ENCODE data around the gene ANKRD11.

The ANKRD11 gene

GRCh38 chr16:89291776-89292175 is 198.6 kb downstream of the ANKRD11 start:
- peaks cover 24% of the 10 kb centered on the region; the same call in 1 of the 2 replicates for H3K79me2 ChIP-seq (ENCODE audit: insufficient read depth, low read depth)
- peaks cover 9% of the 10 kb centered on the region; the same call in 1 of the 2 replicates for H4K20me1 ChIP-seq (ENCODE audit: insufficient read depth)
- H3K4me3 ChIP-seq (IDR thresholded peaks at IDR 0.05; ENCODE audit: insufficient read depth, low read depth, low read length) = no peak overlapping the region

DNA sequence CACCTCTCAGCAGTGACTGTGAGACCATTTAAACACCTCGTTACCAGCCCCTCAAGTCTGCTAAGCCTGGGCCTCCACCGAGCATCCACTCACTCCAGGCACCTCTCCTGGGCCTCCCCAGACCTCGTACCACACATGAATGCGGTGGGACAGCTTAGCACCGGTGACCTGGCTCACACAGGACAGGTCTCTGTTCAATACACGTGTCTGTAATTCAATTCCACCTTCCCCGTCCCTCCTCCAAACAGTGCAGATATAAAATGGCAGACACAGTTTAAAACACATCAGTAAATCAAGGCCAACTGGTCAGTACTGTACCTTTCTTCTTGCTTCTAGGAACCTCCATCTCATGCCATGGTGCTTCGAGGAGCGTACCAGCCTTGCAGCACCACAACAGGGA is 199.0 kb downstream of the ANKRD11 start:
- no peak for TF ChIP-seq CTCF (conservative IDR thresholded peaks at IDR 0.05; ENCODE audit: low read depth, low read length)
- H4K20me1 ChIP-seq (ENCODE audit: insufficient read depth) = peaks cover 5% of the 10 kb centered on the region; the same call in 1 of the 2 replicates
- no peak overlapping the region for H3K4me3 ChIP-seq (IDR thresholded peaks at IDR 0.05; ENCODE audit: insufficient read depth, low read depth, low read length)
- H3K27ac ChIP-seq = no peak overlapping the region
- no peak overlapping the region for H2AFZ ChIP-seq (ENCODE audit: low read depth)
- H3K79me2 ChIP-seq (ENCODE audit: insufficient read depth, low read depth) = peaks cover 21% of the 10 kb centered on the region; the same call in 1 of the 2 replicates
- H3K9ac ChIP-seq = no peak overlapping the region
- peaks cover 5% of the 10 kb centered on the region; the same call in 1 of the 2 replicates for H3K36me3 ChIP-seq (ENCODE audit: insufficient read depth)
- H3K4me1 ChIP-seq (ENCODE audit: low read depth, poor library complexity, severe bottlenecking) = peaks cover 10% of the 10 kb centered on the region
- no peaks in the 10 kb centered on the region for H3K27me3 ChIP-seq (ENCODE audit: insufficient read depth, low read depth)
- no peak overlapping the region for H3K4me2 ChIP-seq

More at GRCh38 chr16:89291776-89292175, 198.6 kb downstream of the ANKRD11 start:
- H2AFZ ChIP-seq (ENCODE audit: low read depth) = no peak overlapping the region
- H3K27ac ChIP-seq = no peak overlapping the region
- no peak overlapping the region for H3K9ac ChIP-seq
- no peak for TF ChIP-seq CTCF (conservative IDR thresholded peaks at IDR 0.05; ENCODE audit: low read depth, low read length)
- H3K36me3 ChIP-seq (ENCODE audit: insufficient read depth) = peaks cover under 1% of the 10 kb centered on the region; the same call in 1 of the 2 replicates
- H3K4me2 ChIP-seq = no peak overlapping the region
- H3K4me1 ChIP-seq (ENCODE audit: low read depth, poor library complexity, severe bottlenecking) = peaks cover 10% of the 10 kb centered on the region
- no peaks in the 10 kb centered on the region for H3K27me3 ChIP-seq (ENCODE audit: insufficient read depth, low read depth)

- H3K4me2 ChIP-seq = no peak overlapping the region
- H4K20me1 ChIP-seq (ENCODE audit: insufficient read depth) = 0 out of 2 replicates have a peak, but pooled peaks cover 4% of the 10 kb centered on the region
- no peak for TF ChIP-seq CTCF (conservative IDR thresholded peaks at IDR 0.05; ENCODE audit: low read depth, low read length)
- no peak overlapping the region for H3K9ac ChIP-seq
- H3K27me3 ChIP-seq (ENCODE audit: insufficient read depth, low read depth) = no peaks in the 10 kb centered on the region
- H3K79me2 ChIP-seq (ENCODE audit: insufficient read depth, low read depth) = peaks cover 17% of the 10 kb centered on the region; the same call in 1 of the 2 replicates
- H3K27ac ChIP-seq = no peak overlapping the region
- H2AFZ ChIP-seq (ENCODE audit: low read depth) = no peak overlapping the region
- no peak overlapping the region for H3K4me3 ChIP-seq (IDR thresholded peaks at IDR 0.05; ENCODE audit: insufficient read depth, low read depth, low read length)
- H3K4me1 ChIP-seq (ENCODE audit: low read depth, poor library complexity, severe bottlenecking) = peaks cover 10% of the 10 kb centered on the region
- peaks cover 8% of the 10 kb centered on the region; the same call in 1 of the 2 replicates for H3K36me3 ChIP-seq (ENCODE audit: insufficient read depth)
Measured at GRCh38 chr16:89290887-89291286, 199.5 kb downstream of the ANKRD11 start.

DNA sequence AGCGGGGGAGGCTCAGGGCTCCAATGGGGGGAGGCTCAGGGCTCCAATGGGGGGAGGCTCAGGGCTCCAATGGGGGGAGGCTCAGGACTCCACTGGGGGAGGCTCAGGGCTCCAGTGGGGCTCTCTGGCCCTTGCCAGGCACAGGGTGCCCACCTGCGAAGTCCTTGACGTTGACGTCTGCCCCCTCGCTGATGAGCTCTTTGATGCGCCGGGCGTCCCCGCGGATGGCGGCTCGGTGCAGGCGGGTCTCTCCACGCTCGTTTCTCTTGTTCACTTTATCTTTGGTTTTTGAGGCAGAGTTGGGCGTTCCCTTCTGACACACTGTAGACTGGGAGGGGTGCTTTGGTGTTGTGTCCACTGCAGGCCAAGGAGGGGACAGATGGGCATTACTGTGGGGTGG is 199.9 kb downstream of the ANKRD11 start:
- Histone ChIP-seq H3K4me3 (IDR thresholded peaks at IDR 0.05; ENCODE audit: insufficient read depth, low read depth, low read length) (no peak overlapping the region), H3K4me1 (ENCODE audit: low read depth, poor library complexity, severe bottlenecking) (peaks cover 10% of the 10 kb centered on the region), H4K20me1 (ENCODE audit: insufficient read depth) (0 out of 2 replicates have a peak, but pooled peaks cover 4% of the 10 kb centered on the region), H3K4me2 (no peak overlapping the region), H3K9ac (no peak overlapping the region), H3K27ac (no peak overlapping the region), H3K79me2 (ENCODE audit: insufficient read depth, low read depth) (peaks cover 17% of the 10 kb centered on the region; the same call in 1 of the 2 replicates), H3K36me3 (ENCODE audit: insufficient read depth) (peaks cover 8% of the 10 kb centered on the region; the same call in 1 of the 2 replicates), H2AFZ (ENCODE audit: low read depth) (no peak overlapping the region), H3K27me3 (ENCODE audit: insufficient read depth, low read depth) (no peaks in the 10 kb centered on the region)
- no peak for TF ChIP-seq CTCF (conservative IDR thresholded peaks at IDR 0.05; ENCODE audit: low read depth, low read length)

Measured in KMS-11 (cell line).